ENCODE measurements around the gene TTC3. TPM values are rescaled to one million over a fixed set of nuclear protein-coding genes. Genes with fewer than 3 reads are reported as not detected.

TTC3 gene
- total and polyA plus RNA-seq, 10 of the 15 experiments (the other 5 are each of a cell fraction or from before 2014, with no cell fraction given), result 23.1 to 94.9 (median 72.7) TPM

DNA sequence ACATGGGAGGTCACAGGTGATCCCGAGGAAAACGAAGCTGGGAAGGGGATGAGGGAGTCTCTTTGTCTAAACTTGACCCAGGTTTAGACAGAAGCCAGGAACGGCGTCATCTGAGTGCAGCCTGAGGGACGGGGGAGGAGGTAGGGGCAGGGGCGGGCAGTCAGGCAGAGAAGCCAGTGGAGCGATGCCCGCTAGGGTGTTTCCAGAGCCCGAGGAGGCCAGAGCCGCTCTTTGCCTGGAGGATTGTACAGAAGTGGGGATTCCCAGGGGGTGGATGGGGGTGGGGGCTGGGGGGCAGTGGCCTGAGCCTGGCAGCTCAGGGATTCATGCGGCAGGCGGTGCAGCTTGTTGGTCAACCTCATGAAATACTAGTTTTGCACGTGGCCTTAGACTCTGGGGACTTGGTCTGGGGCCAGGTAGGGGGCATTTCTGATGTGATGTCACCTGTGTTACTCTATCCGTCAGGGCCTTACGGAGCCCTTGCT lies 135.7 kb downstream of the TTC3 start:
- Histone ChIP-seq H3K4me2 (ENCODE audit: control insufficient read depth, insufficient read depth) (peak overlapping the region; percentile 99), H3K4me3 (peak overlapping the region; percentile 43; the same call in 1 of the 2 replicates), H3K79me2 (ENCODE audit: control insufficient read depth, insufficient read depth, low read length) (no peaks in the 10 kb centered on the region), H3K4me1 (ENCODE audit: control insufficient read depth, insufficient read depth, low read length) (peaks cover 40% of the 10 kb centered on the region), H2AFZ (ENCODE audit: control insufficient read depth, low read depth, low read length) (peak overlapping the region; percentile 87), H3K9ac (ENCODE audit: control insufficient read depth, insufficient read depth, low read length) (peak overlapping the region; percentile 86), H4K20me1 (ENCODE audit: control insufficient read depth, insufficient read depth) (no peaks in the 10 kb centered on the region), H3K27ac (ENCODE audit: control insufficient read depth, insufficient read depth) (peak overlapping the region; percentile 96), H3K27me3 (replicated peaks in 1 of 2; ENCODE audit: control insufficient read depth in 2 of 2, insufficient read depth in 2 of 2, low read length in 1 of 2) (no peaks in the 10 kb centered on the region), H3K36me3 (ENCODE audit: control insufficient read depth in 2 of 2, insufficient read depth in 2 of 2, low read length in 1 of 2) (no peaks in the 10 kb centered on the region), H3K9me3 (replicated peaks; ENCODE audit: control insufficient read depth, insufficient read depth, low read length) (no peaks in the 10 kb centered on the region; the same call in 2 of the 3 replicates)
- 0 out of 4 replicates have a peak, but pooled peaks of 1 of the 2 experiments have one; percentile 11 for TF ChIP-seq EP300 (IDR thresholded peaks at IDR 0.05; ENCODE audit: borderline replicate concordance in 1 of 2, control insufficient read depth in 1 of 2, low read depth in 2 of 2, low read length in 2 of 2)
- no peak; a peak in 1 of 4 replicates for TF ChIP-seq IKZF2 (IDR thresholded peaks at IDR 0.05)
- TF ChIP-seq RB1 (IDR thresholded peaks at IDR 0.05; ENCODE audit: borderline replicate concordance), result no peak
- TF ChIP-seq PAX5 (IDR thresholded peaks at IDR 0.05; ENCODE audit: borderline replicate concordance, low read depth, low read length), result peak; percentile 59; the same call in 1 of the 2 replicates
- peak; percentile 31; the same call in 1 of the 2 replicates for TF ChIP-seq ATF7 (IDR thresholded peaks at IDR 0.05; ENCODE audit: low read depth)
- no peak for TF ChIP-seq FOXK2 (IDR thresholded peaks at IDR 0.05)
- TF ChIP-seq, protein P1, sequence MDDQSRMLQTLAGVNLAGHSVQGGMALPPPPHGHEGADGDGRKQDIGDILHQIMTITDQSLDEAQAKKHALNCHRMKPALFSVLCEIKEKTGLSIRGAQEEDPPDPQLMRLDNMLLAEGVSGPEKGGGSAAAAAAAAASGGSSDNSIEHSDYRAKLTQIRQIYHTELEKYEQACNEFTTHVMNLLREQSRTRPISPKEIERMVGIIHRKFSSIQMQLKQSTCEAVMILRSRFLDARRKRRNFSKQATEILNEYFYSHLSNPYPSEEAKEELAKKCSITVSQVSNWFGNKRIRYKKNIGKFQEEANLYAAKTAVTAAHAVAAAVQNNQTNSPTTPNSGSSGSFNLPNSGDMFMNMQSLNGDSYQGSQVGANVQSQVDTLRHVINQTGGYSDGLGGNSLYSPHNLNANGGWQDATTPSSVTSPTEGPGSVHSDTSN (IDR thresholded peaks at IDR 0.05; ENCODE audit: insufficient replicate concordance, low read depth, low read length), result no peak
- TF ChIP-seq TAF1 (IDR thresholded peaks at IDR 0.05; ENCODE audit: borderline replicate concordance, low read depth, low read length), result 0 out of 2 replicates have a peak, but pooled peaks have one; percentile 22
- 0 out of 2 replicates have a peak, but pooled peaks have one; percentile 10 for TF ChIP-seq BCL11A (IDR thresholded peaks at IDR 0.05; ENCODE audit: low read depth, low read length)
- TF ChIP-seq MTA3 (IDR thresholded peaks at IDR 0.05; ENCODE audit: borderline replicate concordance, low read length), result no peak
- peak; percentile 66; the same call in 1 of the 2 replicates for TF ChIP-seq CREB1 (IDR thresholded peaks at IDR 0.05; ENCODE audit: low read depth)
- TF ChIP-seq EGR1 (IDR thresholded peaks at IDR 0.05; ENCODE audit: borderline replicate concordance in 1 of 2, low read depth in 2 of 2, low read length in 2 of 2), result 0 out of 3 replicates have a peak, but pooled peaks of 1 of the 2 experiments have one; percentile 21
- peak; percentile 62 for TF ChIP-seq MEF2B (IDR thresholded peaks at IDR 0.05; ENCODE audit: partially characterized antibody, poor library complexity, severe bottlenecking)
- peak; percentile 16 for TF ChIP-seq SP1 (IDR thresholded peaks at IDR 0.05; ENCODE audit: low read depth, low read length)
- TF ChIP-seq ZNF24 (IDR thresholded peaks at IDR 0.05), result 0 out of 2 replicates have a peak, but pooled peaks have one; percentile 1
- no peak for TF ChIP-seq IKZF1 (conservative IDR thresholded peaks at IDR 0.05)
- no peak for TF ChIP-seq SPI1 (IDR thresholded peaks at IDR 0.05; ENCODE audit: borderline replicate concordance, insufficient read depth, low read depth, low read length)
- peak; percentile 82 for TF ChIP-seq BHLHE40 (IDR thresholded peaks at IDR 0.05; ENCODE audit: borderline replicate concordance in 1 of 2, low read depth in 2 of 2, low read length in 1 of 2)
- 0 out of 2 replicates have a peak, but pooled peaks have one; percentile 9 for TF ChIP-seq ASH2L (IDR thresholded peaks at IDR 0.05; ENCODE audit: borderline replicate concordance, low read depth)
- TF ChIP-seq PAX8 (IDR thresholded peaks at IDR 0.05), result no peak
- TF ChIP-seq, protein P2, sequence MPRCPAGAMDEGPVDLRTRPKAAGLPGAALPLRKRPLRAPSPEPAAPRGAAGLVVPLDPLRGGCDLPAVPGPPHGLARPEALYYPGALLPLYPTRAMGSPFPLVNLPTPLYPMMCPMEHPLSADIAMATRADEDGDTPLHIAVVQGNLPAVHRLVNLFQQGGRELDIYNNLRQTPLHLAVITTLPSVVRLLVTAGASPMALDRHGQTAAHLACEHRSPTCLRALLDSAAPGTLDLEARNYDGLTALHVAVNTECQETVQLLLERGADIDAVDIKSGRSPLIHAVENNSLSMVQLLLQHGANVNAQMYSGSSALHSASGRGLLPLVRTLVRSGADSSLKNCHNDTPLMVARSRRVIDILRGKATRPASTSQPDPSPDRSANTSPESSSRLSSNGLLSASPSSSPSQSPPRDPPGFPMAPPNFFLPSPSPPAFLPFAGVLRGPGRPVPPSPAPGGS (IDR thresholded peaks at IDR 0.05; ENCODE audit: borderline replicate concordance, insufficient read depth, low read depth, low read length, poor library complexity, severe bottlenecking), result peak; percentile 17
- 2% methylated on average over 11 of the region's 15 CpGs for WGBS (ENCODE audit: insufficient coverage, insufficient replicate concordance, low lambda C conversion rate, missing lambda C conversion rate)
- ChIA-PET RAD21 (ENCODE audit: unreplicated experiment) (interaction anchor here (0.5 to 2.3 kb wide), 11 partner anchors 11 to 160 kb away, joined by 3 to 13 read pairs (median 4); no protein-coding TSS in a partner anchor), POLR2A (interaction anchor here (0.7 to 2.4 kb wide), 7 partner anchors 12 to 58 kb away, joined by 3 to 12 read pairs (median 3); partner anchors contain the start of gene VPS26C), SMC1A (ENCODE audit: uncharacterized antibody, unreplicated experiment) (interaction anchor here (0.7 to 3.7 kb wide), 12 partner anchors 11 to 349 kb away, joined by 3 to 15 read pairs (median 6); partner anchors contain the start of gene VPS26C), CTCF (interaction anchor here (1.1 to 2.2 kb wide), 7 partner anchors 9 to 231 kb away, joined by 3 to 9 read pairs (median 4); partner anchors contain the start of gene VPS26C)
- no TSS peak for BruUV-seq (replicated peaks)
- peak; percentile 56 for FAIRE-seq
- intact Hi-C loops (cut with micrococcal nuclease; ENCODE audit: unreplicated experiment), result loop anchor here (2.0 to 5.0 kb wide), 2 partner anchors 49 to 158 kb away; partner anchors contain the start of gene DYRK1A
- in situ Hi-C loops (cut with MboI), result no loop called here
- DNase-seq (ENCODE audit: low read depth, low spot score), result no peak
- ATAC-seq, result peak; percentile 82

Data from GM12878 (cell line).